ENCODE data around the gene CFAP45. TPM values are rescaled to one million over a fixed set of nuclear protein-coding genes. Genes with fewer than 3 reads are reported as not detected.

CFAP45 gene
- total and polyA plus RNA-seq, 2 experiments from 2014 or later, result 0.36 TPM; not detected in 1

DNA sequence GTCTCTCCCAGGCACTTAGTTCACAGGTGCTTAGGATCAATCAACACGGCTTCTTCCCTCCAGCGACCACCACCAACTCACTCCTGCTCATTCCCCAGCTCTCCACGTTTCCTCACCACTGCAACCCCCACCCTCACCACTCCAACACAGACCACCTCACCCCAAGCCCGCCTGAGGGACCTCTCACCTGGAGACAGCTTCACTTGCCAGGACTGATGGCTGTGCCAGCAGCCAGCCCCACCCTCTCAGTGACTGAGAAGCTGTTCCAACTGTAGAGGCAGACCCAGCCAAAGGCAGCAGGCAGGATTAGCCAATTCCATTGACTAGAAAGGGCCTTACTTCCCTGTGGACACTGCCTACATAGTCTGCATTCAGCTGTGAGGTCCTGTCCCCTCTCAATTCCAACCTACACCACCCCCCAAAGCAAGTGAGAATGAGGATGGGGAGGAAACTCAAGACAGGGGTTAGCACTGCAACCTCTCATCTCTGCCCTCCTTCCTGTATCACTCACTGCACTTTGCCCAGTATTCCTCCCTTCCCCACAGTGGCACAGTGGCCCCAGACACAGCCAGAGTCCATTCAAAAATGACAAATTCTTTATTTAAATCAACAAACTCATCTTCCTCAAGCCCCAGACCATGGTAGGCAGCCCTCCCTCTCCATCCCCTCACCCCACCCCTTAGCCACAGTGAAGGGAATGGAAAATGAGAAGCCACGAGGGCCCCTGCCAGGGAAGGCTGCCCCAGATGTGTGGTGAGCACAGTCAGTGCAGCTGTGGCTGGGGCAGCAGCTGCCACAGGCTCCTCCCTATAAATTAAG, 17.8 kb upstream of the CFAP45 start:
- Histone ChIP-seq H3K79me2 (replicated peaks; ENCODE audit: insufficient read depth) (no peaks in the 10 kb centered on the region; the same call in 1 of the 2 replicates), H3F3A (replicated peaks; ENCODE audit: low read depth) (no peaks in the 10 kb centered on the region), H3K9me2 (ENCODE audit: insufficient read depth) (no peaks in the 10 kb centered on the region), H3K4me2 (no peak overlapping the region), H3K4me1 (ENCODE audit: insufficient read depth) (peaks cover 21% of the 10 kb centered on the region), H3K4me3 (no peak overlapping the region), H4K20me1 (replicated peaks; ENCODE audit: insufficient read depth) (no peaks in the 10 kb centered on the region), H2AFZ (no peak overlapping the region), H3K36me3 (ENCODE audit: insufficient read depth) (no peaks in the 10 kb centered on the region), H3K27ac (ENCODE audit: low read depth) (no peak overlapping the region), H3K27me3 (ENCODE audit: insufficient read depth) (no peaks in the 10 kb centered on the region)
- no peak overlapping the region for H3K4me3 Mint-ChIP-seq
- peaks cover 48% of the 10 kb centered on the region for H3K4me1 Mint-ChIP-seq
- DNase-seq (ENCODE audit: low spot score) (no peak), ATAC-seq (no peak)
- peaks cover 11% of the 10 kb centered on the region for H3K36me3 Mint-ChIP-seq (ENCODE audit: low read depth)
- no peak for TF ChIP-seq JUNB (IDR thresholded peaks at IDR 0.05; ENCODE audit: unreplicated experiment)
- no peak for TF ChIP-seq POLR2AphosphoS5 (IDR thresholded peaks at IDR 0.05; ENCODE audit: low read depth)
- TF ChIP-seq, protein P1, sequence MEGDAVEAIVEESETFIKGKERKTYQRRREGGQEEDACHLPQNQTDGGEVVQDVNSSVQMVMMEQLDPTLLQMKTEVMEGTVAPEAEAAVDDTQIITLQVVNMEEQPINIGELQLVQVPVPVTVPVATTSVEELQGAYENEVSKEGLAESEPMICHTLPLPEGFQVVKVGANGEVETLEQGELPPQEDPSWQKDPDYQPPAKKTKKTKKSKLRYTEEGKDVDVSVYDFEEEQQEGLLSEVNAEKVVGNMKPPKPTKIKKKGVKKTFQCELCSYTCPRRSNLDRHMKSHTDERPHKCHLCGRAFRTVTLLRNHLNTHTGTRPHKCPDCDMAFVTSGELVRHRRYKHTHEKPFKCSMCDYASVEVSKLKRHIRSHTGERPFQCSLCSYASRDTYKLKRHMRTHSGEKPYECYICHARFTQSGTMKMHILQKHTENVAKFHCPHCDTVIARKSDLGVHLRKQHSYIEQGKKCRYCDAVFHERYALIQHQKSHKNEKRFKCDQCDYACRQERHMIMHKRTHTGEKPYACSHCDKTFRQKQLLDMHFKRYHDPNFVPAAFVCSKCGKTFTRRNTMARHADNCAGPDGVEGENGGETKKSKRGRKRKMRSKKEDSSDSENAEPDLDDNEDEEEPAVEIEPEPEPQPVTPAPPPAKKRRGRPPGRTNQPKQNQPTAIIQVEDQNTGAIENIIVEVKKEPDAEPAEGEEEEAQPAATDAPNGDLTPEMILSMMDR (conservative IDR thresholded peaks at IDR 0.05; ENCODE audit: low read depth in 2 of 2), result no peak
- no peak for TF ChIP-seq ZNF114 (CRISPR knock-in tag; IDR thresholded peaks at IDR 0.05)
- no peak for TF ChIP-seq EZH2phosphoT487 (IDR thresholded peaks at IDR 0.05; ENCODE audit: unreplicated experiment)
- TF ChIP-seq, protein P2, sequence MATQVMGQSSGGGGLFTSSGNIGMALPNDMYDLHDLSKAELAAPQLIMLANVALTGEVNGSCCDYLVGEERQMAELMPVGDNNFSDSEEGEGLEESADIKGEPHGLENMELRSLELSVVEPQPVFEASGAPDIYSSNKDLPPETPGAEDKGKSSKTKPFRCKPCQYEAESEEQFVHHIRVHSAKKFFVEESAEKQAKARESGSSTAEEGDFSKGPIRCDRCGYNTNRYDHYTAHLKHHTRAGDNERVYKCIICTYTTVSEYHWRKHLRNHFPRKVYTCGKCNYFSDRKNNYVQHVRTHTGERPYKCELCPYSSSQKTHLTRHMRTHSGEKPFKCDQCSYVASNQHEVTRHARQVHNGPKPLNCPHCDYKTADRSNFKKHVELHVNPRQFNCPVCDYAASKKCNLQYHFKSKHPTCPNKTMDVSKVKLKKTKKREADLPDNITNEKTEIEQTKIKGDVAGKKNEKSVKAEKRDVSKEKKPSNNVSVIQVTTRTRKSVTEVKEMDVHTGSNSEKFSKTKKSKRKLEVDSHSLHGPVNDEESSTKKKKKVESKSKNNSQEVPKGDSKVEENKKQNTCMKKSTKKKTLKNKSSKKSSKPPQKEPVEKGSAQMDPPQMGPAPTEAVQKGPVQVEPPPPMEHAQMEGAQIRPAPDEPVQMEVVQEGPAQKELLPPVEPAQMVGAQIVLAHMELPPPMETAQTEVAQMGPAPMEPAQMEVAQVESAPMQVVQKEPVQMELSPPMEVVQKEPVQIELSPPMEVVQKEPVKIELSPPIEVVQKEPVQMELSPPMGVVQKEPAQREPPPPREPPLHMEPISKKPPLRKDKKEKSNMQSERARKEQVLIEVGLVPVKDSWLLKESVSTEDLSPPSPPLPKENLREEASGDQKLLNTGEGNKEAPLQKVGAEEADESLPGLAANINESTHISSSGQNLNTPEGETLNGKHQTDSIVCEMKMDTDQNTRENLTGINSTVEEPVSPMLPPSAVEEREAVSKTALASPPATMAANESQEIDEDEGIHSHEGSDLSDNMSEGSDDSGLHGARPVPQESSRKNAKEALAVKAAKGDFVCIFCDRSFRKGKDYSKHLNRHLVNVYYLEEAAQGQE (IDR thresholded peaks at IDR 0.05; ENCODE audit: unreplicated experiment), result no peak
- no peak for TF ChIP-seq CREB1 (CRISPR knock-in tag; IDR thresholded peaks at IDR 0.05; ENCODE audit: low read depth)
- TF ChIP-seq, protein P3, sequence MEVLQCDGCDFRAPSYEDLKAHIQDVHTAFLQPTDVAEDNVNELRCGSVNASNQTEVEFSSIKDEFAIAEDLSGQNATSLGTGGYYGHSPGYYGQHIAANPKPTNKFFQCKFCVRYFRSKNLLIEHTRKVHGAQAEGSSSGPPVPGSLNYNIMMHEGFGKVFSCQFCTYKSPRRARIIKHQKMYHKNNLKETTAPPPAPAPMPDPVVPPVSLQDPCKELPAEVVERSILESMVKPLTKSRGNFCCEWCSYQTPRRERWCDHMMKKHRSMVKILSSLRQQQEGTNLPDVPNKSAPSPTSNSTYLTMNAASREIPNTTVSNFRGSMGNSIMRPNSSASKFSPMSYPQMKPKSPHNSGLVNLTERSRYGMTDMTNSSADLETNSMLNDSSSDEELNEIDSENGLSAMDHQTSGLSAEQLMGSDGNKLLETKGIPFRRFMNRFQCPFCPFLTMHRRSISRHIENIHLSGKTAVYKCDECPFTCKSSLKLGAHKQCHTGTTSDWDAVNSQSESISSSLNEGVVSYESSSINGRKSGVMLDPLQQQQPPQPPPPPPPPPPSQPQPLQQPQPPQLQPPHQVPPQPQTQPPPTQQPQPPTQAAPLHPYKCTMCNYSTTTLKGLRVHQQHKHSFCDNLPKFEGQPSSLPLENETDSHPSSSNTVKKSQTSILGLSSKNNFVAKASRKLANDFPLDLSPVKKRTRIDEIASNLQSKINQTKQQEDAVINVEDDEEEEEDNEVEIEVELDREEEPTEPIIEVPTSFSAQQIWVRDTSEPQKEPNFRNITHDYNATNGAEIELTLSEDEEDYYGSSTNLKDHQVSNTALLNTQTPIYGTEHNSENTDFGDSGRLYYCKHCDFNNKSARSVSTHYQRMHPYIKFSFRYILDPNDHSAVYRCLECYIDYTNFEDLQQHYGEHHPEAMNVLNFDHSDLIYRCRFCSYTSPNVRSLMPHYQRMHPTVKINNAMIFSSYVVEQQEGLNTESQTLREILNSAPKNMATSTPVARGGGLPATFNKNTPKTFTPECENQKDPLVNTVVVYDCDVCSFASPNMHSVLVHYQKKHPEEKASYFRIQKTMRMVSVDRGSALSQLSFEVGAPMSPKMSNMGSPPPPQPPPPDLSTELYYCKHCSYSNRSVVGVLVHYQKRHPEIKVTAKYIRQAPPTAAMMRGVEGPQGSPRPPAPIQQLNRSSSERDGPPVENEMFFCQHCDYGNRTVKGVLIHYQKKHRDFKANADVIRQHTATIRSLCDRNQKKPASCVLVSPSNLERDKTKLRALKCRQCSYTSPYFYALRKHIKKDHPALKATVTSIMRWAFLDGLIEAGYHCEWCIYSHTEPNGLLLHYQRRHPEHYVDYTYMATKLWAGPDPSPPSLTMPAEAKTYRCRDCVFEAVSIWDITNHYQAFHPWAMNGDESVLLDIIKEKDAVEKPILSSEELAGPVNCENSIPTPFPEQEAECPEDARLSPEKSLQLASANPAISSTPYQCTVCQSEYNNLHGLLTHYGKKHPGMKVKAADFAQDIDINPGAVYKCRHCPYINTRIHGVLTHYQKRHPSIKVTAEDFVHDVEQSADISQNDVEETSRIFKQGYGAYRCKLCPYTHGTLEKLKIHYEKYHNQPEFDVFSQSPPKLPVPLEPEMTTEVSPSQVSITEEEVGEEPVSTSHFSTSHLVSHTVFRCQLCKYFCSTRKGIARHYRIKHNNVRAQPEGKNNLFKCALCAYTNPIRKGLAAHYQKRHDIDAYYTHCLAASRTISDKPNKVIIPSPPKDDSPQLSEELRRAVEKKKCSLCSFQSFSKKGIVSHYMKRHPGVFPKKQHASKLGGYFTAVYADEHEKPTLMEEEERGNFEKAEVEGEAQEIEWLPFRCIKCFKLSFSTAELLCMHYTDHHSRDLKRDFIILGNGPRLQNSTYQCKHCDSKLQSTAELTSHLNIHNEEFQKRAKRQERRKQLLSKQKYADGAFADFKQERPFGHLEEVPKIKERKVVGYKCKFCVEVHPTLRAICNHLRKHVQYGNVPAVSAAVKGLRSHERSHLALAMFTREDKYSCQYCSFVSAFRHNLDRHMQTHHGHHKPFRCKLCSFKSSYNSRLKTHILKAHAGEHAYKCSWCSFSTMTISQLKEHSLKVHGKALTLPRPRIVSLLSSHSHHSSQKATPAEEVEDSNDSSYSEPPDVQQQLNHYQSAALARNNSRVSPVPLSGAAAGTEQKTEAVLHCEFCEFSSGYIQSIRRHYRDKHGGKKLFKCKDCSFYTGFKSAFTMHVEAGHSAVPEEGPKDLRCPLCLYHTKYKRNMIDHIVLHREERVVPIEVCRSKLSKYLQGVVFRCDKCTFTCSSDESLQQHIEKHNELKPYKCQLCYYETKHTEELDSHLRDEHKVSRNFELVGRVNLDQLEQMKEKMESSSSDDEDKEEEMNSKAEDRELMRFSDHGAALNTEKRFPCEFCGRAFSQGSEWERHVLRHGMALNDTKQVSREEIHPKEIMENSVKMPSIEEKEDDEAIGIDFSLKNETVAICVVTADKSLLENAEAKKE (CRISPR knock-in tag; IDR thresholded peaks at IDR 0.05), result no peak
- no peak for TF ChIP-seq ZNF331 (CRISPR knock-in tag; IDR thresholded peaks at IDR 0.05; ENCODE audit: low read depth)
- TF ChIP-seq, protein P4, sequence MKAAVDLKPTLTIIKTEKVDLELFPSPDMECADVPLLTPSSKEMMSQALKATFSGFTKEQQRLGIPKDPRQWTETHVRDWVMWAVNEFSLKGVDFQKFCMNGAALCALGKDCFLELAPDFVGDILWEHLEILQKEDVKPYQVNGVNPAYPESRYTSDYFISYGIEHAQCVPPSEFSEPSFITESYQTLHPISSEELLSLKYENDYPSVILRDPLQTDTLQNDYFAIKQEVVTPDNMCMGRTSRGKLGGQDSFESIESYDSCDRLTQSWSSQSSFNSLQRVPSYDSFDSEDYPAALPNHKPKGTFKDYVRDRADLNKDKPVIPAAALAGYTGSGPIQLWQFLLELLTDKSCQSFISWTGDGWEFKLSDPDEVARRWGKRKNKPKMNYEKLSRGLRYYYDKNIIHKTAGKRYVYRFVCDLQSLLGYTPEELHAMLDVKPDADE (IDR thresholded peaks at IDR 0.05), result no peak
- TF ChIP-seq EZH2 (IDR thresholded peaks at IDR 0.05; ENCODE audit: low read depth, unreplicated experiment), result no peak
- no peak for TF ChIP-seq NANOG (IDR thresholded peaks at IDR 0.05; ENCODE audit: borderline replicate concordance)
- TF ChIP-seq STAT1 (IDR thresholded peaks at IDR 0.05; ENCODE audit: unreplicated experiment), result no peak
- H3K9me3 Mint-ChIP-seq, result no peaks in the 10 kb centered on the region
- no peak overlapping the region for H3K27ac Mint-ChIP-seq
- H3K27me3 Mint-ChIP-seq (ENCODE audit: insufficient read depth, low read depth, poor library complexity), result peaks cover 17% of the 10 kb centered on the region

Data from GM23338 (cell line).